Right ventricle myocardium superior (tissue), 1 donor: ENCODE measurements around the gene CTIF. TPM values are rescaled to one million over a fixed set of nuclear protein-coding genes. Genes with fewer than 3 reads are reported as not detected.
"Not testable (repeated sequence)": the region's sequence is repeated elsewhere in the genome, so short reads cannot be mapped to it uniquely, and the experiment has no call there.

Experiments
- ATAC-seq: fragments of 200-7000 bp; cut with Tn5 transposase; one replicate; pipeline ENCODE4 v1.9.1; 2020; ENCODE audit warnings: mild to moderate bottlenecking; ENCODE audit not compliant: poor library complexity
- DNase-seq: peaks from one replicate; pipeline ENCODE4 v3.0.0-alpha.2; 2020
- intact Hi-C: fragments of 100-400 bp; cut with DNase I; formaldehyde crosslinking; loops from one replicate; pipeline ENCODE4 v1.11.2; 2022
- total RNA-seq: library from RNA; stranded (reverse); fragmentation: NEBNext Ultra II Directional; extraction: Animal tissue kit (Norgen Biotek cat#: 25700); gene quantifications from one replicate; pipeline ENCODE4 v1.2.1, GENCODE V29; 2021
- donor health status: DM: no; HTN: yes; CAD: no; lungs with severe emphysema.

CTIF gene
- total RNA-seq, 1 donor from 2014 or later: 54.5 TPM

DNA sequence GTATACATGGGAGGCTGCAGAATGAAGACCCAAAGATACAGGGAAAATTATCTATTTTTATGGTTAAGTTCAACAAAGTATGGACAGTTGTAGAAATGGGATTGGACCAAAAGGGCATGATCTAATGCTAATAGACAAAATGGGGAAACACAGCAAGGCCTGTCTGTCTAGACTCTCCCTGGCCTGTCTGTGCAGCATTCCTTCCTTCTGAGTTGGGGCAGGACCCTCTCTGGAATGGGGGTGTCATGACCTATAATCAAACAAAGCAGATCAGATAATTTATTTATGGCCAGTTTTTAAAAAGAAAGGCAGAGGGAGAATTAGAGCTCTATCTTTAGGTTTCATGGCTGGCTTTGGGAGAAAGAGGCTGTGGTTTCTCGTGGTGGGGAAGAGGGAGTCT is 104.4 kb downstream of the CTIF start:
- intact Hi-C loops: no loop called here
- DNase-seq (no peak), ATAC-seq (no peak)

- intact Hi-C loops: no loop called here
- no peak for ATAC-seq
- no peak for DNase-seq
These were observed 105.2 kb downstream of the CTIF start for GRCh38 chr18:48644029-48644428.

DNA sequence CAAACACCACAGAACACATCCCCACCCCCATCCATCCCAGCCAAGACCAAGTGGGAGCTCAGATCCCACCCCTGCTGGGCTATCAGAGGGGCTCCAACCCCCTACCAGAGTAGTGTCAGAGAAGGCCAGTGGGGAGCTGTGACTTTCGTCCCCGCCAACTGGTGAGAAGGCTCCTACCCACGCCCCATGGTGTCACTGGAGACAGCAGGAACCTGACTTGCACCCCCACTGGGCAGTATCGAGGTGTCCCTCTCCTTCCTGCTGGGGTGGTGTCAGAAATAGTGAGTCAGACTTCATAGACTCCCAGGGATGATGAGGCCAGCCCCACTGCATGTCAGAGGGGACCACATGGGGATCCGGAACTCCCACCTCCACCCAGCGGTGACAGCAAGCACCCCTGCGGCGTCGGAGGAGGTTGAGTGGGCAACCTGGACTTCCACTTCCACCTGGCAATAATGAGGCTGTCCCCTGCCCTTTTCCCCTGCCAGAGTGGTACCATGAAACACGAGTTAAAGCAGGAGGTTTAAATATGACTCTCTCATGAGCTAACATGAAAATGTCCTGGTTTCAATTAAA is 106.7 kb downstream of the CTIF start:
- intact Hi-C loops: no loop called here
- DNase-seq (no peak), ATAC-seq (no peak)

- no peak for ATAC-seq
- intact Hi-C loops: no loop called here
These were observed 108.1 kb downstream of the CTIF start for GRCh38 chr18:48646976-48647375.

GRCh38 chr18:48649231-48649630 is 110.4 kb downstream of the CTIF start:
- ATAC-seq: no peak
- DNase-seq: no peak
- intact Hi-C loops: no loop called here

More at GRCh38 chr18:48646976-48647375, 108.1 kb downstream of the CTIF start:
- no peak for DNase-seq

DNA sequence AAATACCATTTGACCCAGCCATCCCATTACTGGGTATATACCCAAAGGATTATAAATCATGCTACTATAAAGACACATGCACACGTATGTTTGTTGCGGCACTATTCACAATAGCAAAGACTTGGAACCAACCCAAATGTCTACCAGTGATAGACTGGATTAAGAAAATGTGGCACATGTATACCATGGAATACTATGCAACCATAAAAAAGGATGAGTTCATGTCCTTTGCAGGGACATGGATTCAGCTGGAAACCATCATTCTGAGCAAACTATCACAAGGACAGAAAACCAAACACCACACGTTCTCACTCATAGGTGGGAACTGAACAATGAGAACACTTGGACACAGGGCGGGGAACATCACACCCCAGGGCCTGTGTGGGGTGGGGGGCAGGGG is 115.8 kb downstream of the CTIF start:
- DNase-seq, ATAC-seq, intact Hi-C loops: not testable (repeated sequence)

DNA sequence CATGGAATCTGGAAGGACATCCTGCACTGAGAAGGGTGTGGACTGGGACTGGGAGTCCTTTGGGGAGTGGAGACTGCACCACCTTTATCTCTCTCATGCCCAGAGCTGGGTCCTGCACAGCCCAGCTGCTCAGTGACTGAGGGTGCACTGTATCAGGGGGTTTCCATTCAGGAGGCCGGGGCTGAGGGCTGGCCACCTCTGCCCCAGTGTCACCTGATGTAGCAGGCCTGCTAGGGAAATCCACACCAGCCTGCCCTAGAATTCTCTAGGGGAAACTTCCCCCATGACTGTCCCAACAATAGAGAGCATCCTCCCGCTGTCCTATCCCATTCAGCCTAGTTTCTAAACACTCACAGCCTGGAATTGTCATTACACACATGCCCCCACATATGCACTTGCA is 116.7 kb downstream of the CTIF start:
- DNase-seq (no peak), ATAC-seq (no peak)
- intact Hi-C loops: no loop called here

DNA sequence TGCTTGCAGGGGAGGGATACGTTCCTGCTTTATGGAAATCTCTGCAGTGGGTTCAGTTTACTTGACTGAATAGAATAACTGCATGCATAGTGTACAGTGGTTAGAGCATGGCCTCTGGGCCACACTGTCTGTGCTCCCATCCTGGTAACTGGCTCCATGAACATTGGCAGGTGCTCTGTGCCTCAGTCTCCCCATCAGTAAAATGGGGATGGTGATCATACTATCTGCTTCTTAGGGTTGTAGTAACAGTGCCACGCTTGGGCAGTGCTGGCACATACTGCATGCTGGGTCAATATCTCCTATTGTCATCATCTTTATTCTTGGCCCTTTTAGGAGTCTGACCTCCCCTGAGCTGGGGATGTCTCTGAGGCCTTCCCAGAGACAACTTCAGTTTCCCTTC is 117.3 kb downstream of the CTIF start:
- ATAC-seq (no peak), DNase-seq (no peak)
- intact Hi-C loops: no loop called here

DNA sequence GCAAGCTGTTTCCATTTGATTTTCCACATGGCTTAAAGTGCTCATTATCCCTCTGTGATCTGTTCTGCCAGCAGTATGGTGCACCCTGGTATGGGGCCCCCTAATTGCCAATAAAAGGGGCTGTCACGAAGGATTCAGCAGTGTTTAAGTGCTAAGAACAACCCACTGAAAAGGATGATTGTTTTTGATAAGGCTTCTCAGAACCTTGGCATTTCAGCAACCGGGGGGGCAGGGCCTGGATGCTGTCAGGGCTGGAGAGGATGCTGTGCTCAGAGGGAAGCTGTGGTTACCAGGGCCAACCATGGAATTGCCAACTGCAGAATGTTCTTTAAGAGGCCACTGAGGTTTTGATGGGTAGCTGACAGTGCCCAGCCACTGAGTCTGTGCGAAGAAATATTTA is 117.8 kb downstream of the CTIF start:
- DNase-seq: no peak
- no peak for ATAC-seq
- intact Hi-C loops: no loop called here

DNA sequence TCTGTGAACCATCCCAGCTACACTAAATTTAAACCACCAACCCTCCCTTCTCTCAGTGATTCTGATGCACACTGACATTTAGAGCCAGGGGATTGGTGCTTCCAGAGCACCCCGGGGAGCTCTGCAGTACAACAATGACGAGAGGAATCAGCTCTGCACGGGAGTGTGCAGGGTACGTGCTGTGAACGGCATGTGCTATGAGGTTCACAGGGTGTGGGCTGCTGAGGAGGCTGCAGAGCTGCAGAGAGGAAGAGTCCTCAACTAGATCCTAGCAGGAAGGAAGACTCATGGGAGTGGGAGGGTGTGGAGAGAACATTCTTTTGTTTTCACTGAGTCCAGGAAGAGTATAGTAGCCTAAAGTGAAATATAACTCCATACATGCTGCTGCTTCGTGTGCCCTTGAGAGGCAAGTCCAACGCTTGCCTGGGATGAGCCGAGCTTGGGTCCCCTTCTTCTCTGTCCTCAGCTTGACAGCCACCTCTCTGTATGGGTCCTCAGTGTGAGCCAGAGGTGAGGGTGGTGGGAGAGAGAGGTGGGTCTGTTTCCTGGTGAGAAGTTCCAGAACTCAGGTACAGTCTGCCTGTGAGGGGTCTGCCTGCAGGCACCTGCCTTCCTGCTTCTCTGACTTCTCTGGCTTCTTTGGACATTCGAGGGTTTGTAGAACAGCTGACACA is 118.8 kb downstream of the CTIF start:
- ATAC-seq (peak; percentile 24), DNase-seq (no peak)
- intact Hi-C loops: no loop called here

DNA sequence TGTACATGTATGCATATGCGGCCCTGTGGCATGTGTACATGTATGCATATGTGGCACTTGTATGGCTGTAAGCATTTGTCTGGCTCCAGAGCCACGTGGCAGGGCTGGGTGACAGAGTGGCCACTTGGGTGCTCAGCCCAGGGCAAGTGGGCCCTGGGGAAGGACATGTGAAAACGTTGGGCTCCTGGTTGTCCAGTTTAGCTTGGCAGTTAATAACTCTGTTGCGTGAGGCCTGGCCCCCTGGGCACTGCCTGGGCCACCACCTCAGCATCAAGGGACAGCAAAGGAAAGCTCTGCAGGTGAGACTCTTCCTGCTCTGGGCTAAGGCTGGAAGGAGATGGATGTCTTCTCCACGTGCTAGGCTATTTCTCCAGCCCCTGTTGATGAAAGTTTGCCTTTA is 119.9 kb downstream of the CTIF start:
- ATAC-seq (no peak), DNase-seq (no peak)
- intact Hi-C loops: no loop called here

GRCh38 chr18:48659188-48660009 is 120.6 kb downstream of the CTIF start:
- intact Hi-C loops: loop anchor here (10.0 kb wide), 1 partner anchor 105 kb away; no protein-coding TSS in a partner anchor
- DNase-seq (no peak), ATAC-seq (no peak)

GRCh38 chr18:48660346-48661228 is 121.8 kb downstream of the CTIF start:
- intact Hi-C loops: loop anchor here (10.0 kb wide), 1 partner anchor 106 kb away; no protein-coding TSS in a partner anchor
- ATAC-seq: no peak
- DNase-seq: no peak

GRCh38 chr18:48661421-48661820 is 122.6 kb downstream of the CTIF start:
- ATAC-seq: no peak
- intact Hi-C loops: loop anchor here (10.0 kb wide), 1 partner anchor 107 kb away; no protein-coding TSS in a partner anchor
- DNase-seq: no peak

GRCh38 chr18:48662011-48662661 is 123.3 kb downstream of the CTIF start:
- intact Hi-C loops: loop anchor here (2.0 to 10.0 kb wide), 2 partner anchors 107 to 187 kb away; no protein-coding TSS in a partner anchor
- peak; percentile 41 for ATAC-seq
- no peak for DNase-seq

DNA sequence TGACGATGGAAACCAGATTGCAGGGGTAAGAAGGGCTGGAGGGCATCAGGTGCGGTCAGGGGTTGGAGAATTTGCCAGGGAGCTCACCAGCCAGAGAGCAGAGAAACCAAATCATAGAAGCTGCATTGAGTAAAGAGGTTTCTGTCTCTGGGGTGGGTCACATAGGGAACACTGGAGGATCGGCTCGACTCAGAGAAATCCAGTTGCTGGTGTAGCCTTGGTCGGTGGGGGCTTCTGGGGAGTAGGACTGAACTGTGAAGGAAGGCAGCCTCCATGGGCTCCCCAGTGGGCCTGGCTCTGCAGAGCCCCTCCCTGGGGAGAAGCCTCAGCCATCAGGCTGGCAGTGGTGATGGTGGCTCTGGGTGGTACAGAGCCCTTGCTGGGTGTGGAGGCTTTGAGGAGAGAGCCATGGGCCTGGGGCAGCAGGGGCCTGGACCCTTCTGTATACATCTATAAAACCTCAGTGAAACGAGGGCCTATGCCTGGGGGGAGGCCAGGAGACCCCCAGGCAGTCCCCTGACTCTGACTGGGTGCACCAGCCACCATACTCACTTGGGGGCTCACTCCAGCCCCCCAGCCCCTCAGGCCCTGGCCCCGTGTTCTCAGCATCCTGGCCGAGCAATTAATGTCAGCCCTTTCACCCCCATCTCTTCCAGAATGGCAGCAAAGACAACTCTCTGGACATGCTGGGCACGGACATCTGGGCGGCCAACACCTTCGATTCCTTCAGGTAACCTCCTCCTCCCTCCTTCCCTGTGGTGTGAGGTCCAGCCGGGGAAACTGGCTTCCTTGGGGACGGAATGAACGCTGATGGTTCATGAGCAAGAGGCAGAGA is 124.5 kb downstream of the CTIF start:
- DNase-seq (no peak), ATAC-seq (no peak)
- intact Hi-C loops: loop anchor here (2.0 to 10.0 kb wide), 2 partner anchors 109 to 189 kb away; no protein-coding TSS in a partner anchor
